Prostate gland (tissue), 2 donors: ENCODE measurements around the gene ULK1. TPM values are rescaled to one million over a fixed set of nuclear protein-coding genes. Genes with fewer than 3 reads are reported as not detected.
A peak's percentile ranks its signal among the peaks of the same experiment; 100 is the strongest.

ENCODE experiments used
- DNase-seq: peaks from one replicate; pipeline ENCODE4 v3.0.0-alpha.2; 2019; ENCODE audit warnings: low spot score
- H3K27ac ChIP-seq, 2 donors: fragments of 200-600 bp; sonication (generic); 2 replicates each; pipeline ENCODE4 v1.5.1; 2017 to 2019
- H3K27me3 ChIP-seq: fragments of 200-600 bp; sonication (generic); replicated peaks from 2 replicates; pipeline ENCODE4 v1.5.1; 2019; ENCODE audit not compliant: insufficient read depth
- H3K36me3 ChIP-seq, 2 donors: fragments of 200-600 bp; sonication (generic); 1 replicate in 1 of 2; 2 replicates in 1 of 2; pipeline versions ENCODE4 v1.5.1 to v1.8.1; 2017 to 2019
- H3K4me1 ChIP-seq: fragments of 200-600 bp; sonication (generic); replicated peaks from 2 replicates; pipeline ENCODE4 v1.5.1; 2019
- H3K4me3 ChIP-seq, 2 donors: fragments of 200-600 bp; sonication (generic); 2 replicates each; pipeline ENCODE4 v1.5.1; 2017 to 2019
- H3K9me3 ChIP-seq: fragments of 200-600 bp; sonication (generic); 2 replicates; pipeline ENCODE4 v1.5.1; 2017
- CTCF ChIP-seq, 4 experiments: fragments of 200-600 bp in 2 of 4; fragments of 450-650 bp in 2 of 4; sonication (generic) in 2 of 4; IDR thresholded peaks; 1 replicate in 3 of 4; 2 replicates in 1 of 4; pipeline ENCODE4 v1.5.1; 2016 to 2019; ENCODE audit warnings: antibody characterized with exemption in 4 of 4, mild to moderate bottlenecking in 2 of 4, moderate library complexity in 2 of 4
- POLR2A ChIP-seq: fragments of 450-650 bp; IDR thresholded peaks from one replicate; pipeline ENCODE4 v1.6.1; 2016; ENCODE audit warnings: antibody characterized with exemption, mild to moderate bottlenecking
- POLR2AphosphoS5 ChIP-seq: sonication (generic); formaldehyde crosslinking; IDR thresholded peaks from one replicate; pipeline ENCODE4 v1.6.1; 2017; ENCODE audit warnings: antibody characterized with exemption
- WGBS: methylation state at CpG from one replicate; pipeline ENCODE4 v1.1.5; 2018; 5-methylcytosine and 5-hydroxymethylcytosine counted together
- intact Hi-C: fragments of 100-400 bp; cut with DNase I; formaldehyde crosslinking; loops from one replicate; pipeline ENCODE4 v1.14.2; 2022
- total RNA-seq, 2 donors: library from RNA; depleted of rRNA; stranded (reverse); fragments of >200 nt; gene quantifications; one replicate each; pipeline ENCODE4 v1.1.0, GENCODE V29; 2016

ULK1 gene
- total RNA-seq, 2 donors from 2014 or later = 26.2 to 62.5 TPM

DNA sequence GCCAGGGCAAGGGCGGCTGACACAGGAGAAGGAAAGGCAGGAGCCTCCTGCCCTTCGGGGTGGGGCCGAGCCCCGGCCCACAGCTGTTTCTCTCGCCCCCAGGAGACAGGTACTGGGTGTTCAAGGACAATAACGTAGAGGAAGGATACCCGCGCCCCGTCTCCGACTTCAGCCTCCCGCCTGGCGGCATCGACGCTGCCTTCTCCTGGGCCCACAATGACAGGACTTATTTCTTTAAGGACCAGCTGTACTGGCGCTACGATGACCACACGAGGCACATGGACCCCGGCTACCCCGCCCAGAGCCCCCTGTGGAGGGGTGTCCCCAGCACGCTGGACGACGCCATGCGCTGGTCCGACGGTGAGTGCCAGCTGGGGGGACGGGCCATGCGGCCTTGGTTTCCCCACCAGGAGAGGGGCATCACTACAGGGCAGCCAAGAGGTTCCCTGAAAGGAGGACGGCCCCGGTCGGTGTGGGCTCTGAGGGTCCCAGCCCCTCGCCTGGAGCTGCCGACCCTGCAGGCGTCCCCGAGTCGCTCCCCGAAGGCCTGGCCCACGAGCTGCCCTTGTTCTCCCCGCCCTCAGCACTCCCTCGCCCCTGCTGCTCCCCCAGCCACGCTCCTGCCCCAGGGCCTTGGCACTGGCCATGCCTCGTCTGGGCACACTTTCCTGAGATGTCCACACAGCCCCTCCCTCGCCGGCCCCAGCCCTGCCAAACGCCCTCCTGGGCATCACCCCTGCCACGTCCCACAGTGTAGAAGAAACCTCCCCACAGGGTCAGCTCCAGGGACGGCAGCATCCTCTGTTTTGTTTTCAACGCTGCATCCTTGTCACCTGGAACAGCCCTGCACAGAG lies 44.5 kb upstream of the ULK1 start:
- H3K9me3 ChIP-seq = no peaks in the 10 kb centered on the region
- no peak for TF ChIP-seq POLR2AphosphoS5
- no peak for TF ChIP-seq CTCF (IDR thresholded peaks at IDR 0.05)
- no peak for TF ChIP-seq POLR2A
- intact Hi-C loops = loop anchor here (5.0 kb wide), 1 partner anchor 152 kb away; no protein-coding TSS in a partner anchor
- no peaks in the 10 kb centered on the region for H3K4me1 ChIP-seq
- no peaks in the 10 kb centered on the region for H3K27me3 ChIP-seq
- H3K4me3 ChIP-seq = no peak overlapping the region
- H3K27ac ChIP-seq = no peak overlapping the region
- no peaks in the 10 kb centered on the region for H3K36me3 ChIP-seq
- no peak for DNase-seq
- 90% methylated on average over 47 of the region's 47 CpGs for WGBS

- H3K4me3 ChIP-seq = no peak overlapping the region
- peak; percentile 27 for DNase-seq
Measured at GRCh38 chr12:131850856-131851559, 43.4 kb upstream of the ULK1 start.

DNA sequence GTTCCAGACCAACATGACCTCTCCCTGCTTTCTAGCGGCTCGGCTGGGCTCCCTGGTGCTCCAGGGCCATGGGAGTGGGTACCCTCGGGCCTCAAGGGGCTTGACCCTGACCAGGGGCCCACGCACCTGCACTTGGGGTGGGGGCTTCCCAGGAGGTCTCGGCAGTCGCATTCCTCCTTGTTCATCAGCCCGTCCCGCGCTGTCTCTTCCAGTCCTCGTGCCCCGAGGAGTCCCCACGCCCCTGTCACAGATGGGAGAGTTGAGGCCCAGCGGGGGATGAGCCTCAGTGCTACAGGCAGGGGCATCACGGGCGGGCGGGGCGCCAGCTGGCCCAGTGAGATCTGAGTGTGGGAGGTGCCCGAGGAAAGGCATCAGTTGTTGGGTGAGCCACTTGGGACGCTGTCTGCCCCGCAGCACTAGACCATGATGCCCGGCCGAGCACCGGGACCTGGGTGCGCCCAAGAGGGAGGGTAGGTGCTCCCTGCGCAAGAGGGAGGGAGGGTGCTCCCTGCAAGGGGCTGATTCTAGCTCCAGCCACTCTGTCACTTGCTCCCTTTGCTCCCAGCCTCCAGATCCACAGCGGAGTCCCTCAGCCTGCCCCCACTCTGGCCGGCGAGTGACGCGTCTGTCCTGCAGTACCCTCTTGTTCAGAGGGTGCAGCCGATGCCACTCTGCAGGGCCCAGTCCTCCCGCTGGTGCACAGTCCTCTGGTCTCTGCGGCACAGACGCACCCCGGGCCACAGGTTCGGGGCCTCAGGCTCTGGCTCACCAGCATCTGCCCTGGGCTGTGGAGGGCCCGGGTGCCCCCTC lies 42.5 kb upstream of the ULK1 start:
- Histone ChIP-seq H3K27me3 (peaks cover 5% of the 10 kb centered on the region), H3K27ac (no peak overlapping the region), H3K4me3 (no peak overlapping the region), H3K9me3 (no peaks in the 10 kb centered on the region), H3K36me3 (no peaks in the 10 kb centered on the region), H3K4me1 (no peaks in the 10 kb centered on the region)
- 86% methylated on average over 37 of the region's 37 CpGs for WGBS
- no peak for DNase-seq
- TF ChIP-seq CTCF (IDR thresholded peaks at IDR 0.05) (no peak), POLR2AphosphoS5 (no peak), POLR2A (no peak)
- intact Hi-C loops = loop anchor here (5.0 kb wide), 1 partner anchor 150 kb away; no protein-coding TSS in a partner anchor

More at GRCh38 chr12:131850856-131851559, 43.4 kb upstream of the ULK1 start:
- 66% methylated on average over 21 of the region's 41 CpGs for WGBS
- no peaks in the 10 kb centered on the region for H3K9me3 ChIP-seq
- TF ChIP-seq POLR2A = no peak
- TF ChIP-seq CTCF (IDR thresholded peaks at IDR 0.05) = peak in 3 of 4 experiments; percentile 50 to 70 (median 65)
- no peaks in the 10 kb centered on the region for H3K4me1 ChIP-seq
- intact Hi-C loops = loop anchor here (5.0 kb wide), 1 partner anchor 151 kb away; no protein-coding TSS in a partner anchor
- H3K36me3 ChIP-seq = no peaks in the 10 kb centered on the region
- peaks cover 5% of the 10 kb centered on the region for H3K27me3 ChIP-seq
- H3K27ac ChIP-seq = no peak overlapping the region

DNA sequence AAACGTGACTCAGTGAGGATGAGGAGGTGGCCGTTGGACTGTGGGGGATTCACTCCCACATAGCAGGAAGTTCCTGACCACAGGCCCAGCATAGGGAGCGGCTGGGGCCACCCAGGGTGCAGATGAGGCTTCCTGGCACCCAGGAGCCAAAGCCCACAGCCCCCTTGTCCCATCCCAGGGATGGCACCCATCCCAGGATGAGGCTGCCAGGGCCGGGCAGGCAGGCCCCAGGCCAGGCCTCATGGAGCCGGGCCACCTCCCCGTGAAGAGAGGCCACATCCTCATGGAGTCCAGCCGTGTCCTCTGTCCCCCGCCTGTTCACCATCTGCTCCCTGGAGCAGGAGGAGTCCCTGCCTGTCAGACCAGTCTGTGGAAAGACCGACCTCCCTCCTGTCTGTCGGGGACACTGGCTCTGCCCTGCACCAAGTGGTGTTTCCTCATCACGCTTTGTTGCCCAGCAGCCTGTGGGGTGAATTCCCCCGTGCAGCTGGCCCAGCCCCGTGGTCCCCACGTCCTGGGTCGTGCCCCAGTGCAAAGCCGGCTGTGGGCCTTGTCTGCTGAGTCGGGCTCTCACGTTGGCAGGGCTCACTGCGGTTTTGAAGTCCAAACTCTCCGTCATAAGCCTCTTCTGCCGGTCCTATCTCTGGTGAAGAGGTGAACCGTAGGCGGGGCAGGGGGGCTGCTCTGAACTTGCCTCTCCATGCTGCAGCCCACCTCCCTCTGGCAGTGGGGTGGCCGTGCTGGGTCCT lies 41.7 kb upstream of the ULK1 start:
- H3K9me3 ChIP-seq = no peaks in the 10 kb centered on the region
- intact Hi-C loops = loop anchor here (5.0 kb wide), 1 partner anchor 150 kb away; no protein-coding TSS in a partner anchor
- H3K4me3 ChIP-seq = no peak overlapping the region
- DNase-seq = no peak
- H3K4me1 ChIP-seq = no peaks in the 10 kb centered on the region
- WGBS = 61% methylated on average over 19 of the region's 24 CpGs
- peaks cover 5% of the 10 kb centered on the region for H3K27me3 ChIP-seq
- TF ChIP-seq CTCF (IDR thresholded peaks at IDR 0.05) (no peak), POLR2A (no peak), POLR2AphosphoS5 (no peak)
- H3K36me3 ChIP-seq = no peaks in the 10 kb centered on the region
- H3K27ac ChIP-seq = no peak overlapping the region
